ENCODE measurements around the gene GLIPR1L1.
"Not testable (repeated sequence)": the region's sequence is repeated elsewhere in the genome, so short reads cannot be mapped to it uniquely, and the experiment has no call there.

The GLIPR1L1 gene

GRCh38 chr12:75329918-75330826, 4.3 kb upstream of the GLIPR1L1 start, which contains the start of gene CAPS2:
TSS of gene CAPS2 (minus strand) at chr12:75330324. CDS start at chr12:75326498, 3,826 bp downstream.
- Mint-ChIP-seq H3K9me3 (no peaks in the 10 kb centered on the region), H3K4me3 (peak within 1 kb of the TSS; percentile 84), H3K36me3 (no peaks in the 10 kb centered on the region), H3K4me1 (peaks cover 20% of the 10 kb centered on the region), H3K27ac (peak within 1 kb of the TSS; percentile 71), H3K27me3 (peaks cover 9% of the 10 kb centered on the region)
- ATAC-seq = peak; percentile 85

GRCh38 chr12:75337905-75338304, 3.4 kb downstream of the GLIPR1L1 start:
- H3K36me3 Mint-ChIP-seq = no peaks in the 10 kb centered on the region
- H3K4me1 Mint-ChIP-seq = peaks cover 8% of the 10 kb centered on the region
- no peak overlapping the region for H3K27ac Mint-ChIP-seq
- no peak overlapping the region for H3K4me3 Mint-ChIP-seq
- ATAC-seq = no peak
- no peaks in the 10 kb centered on the region for H3K9me3 Mint-ChIP-seq
- H3K27me3 Mint-ChIP-seq = peaks cover 9% of the 10 kb centered on the region

- no peaks in the 10 kb centered on the region for H3K9me3 Mint-ChIP-seq
- no peak overlapping the region for H3K27ac Mint-ChIP-seq
- H3K36me3 Mint-ChIP-seq = no peaks in the 10 kb centered on the region
- H3K4me3 Mint-ChIP-seq = no peak overlapping the region
- H3K27me3 Mint-ChIP-seq = peaks cover 4% of the 10 kb centered on the region
- H3K4me1 Mint-ChIP-seq = no peaks in the 10 kb centered on the region
- ATAC-seq = no peak
These were observed 7.4 kb downstream of the GLIPR1L1 start for GRCh38 chr12:75341873-75342272.

GRCh38 chr12:75345531-75345930, 11.1 kb downstream of the GLIPR1L1 start:
- Mint-ChIP-seq H3K4me1 (no peaks in the 10 kb centered on the region), H3K36me3 (no peaks in the 10 kb centered on the region), H3K4me3 (no peak overlapping the region), H3K9me3 (no peaks in the 10 kb centered on the region), H3K27me3 (peaks cover 8% of the 10 kb centered on the region), H3K27ac (no peak overlapping the region)
- ATAC-seq = no peak

GRCh38 chr12:75346215-75346614, 11.7 kb downstream of the GLIPR1L1 start:
- not testable (repeated sequence) for H3K4me1 Mint-ChIP-seq, ATAC-seq, H3K4me3 Mint-ChIP-seq, H3K27me3 Mint-ChIP-seq, H3K9me3 Mint-ChIP-seq, H3K27ac Mint-ChIP-seq, H3K36me3 Mint-ChIP-seq

GRCh38 chr12:75349946-75350345, 15.5 kb downstream of the GLIPR1L1 start:
- Mint-ChIP-seq H3K36me3 (peaks cover 18% of the 10 kb centered on the region), H3K27ac (no peak overlapping the region), H3K9me3 (peaks cover 7% of the 10 kb centered on the region), H3K4me1 (no peaks in the 10 kb centered on the region), H3K27me3 (peaks cover 8% of the 10 kb centered on the region), H3K4me3 (no peak overlapping the region)
- no peak for ATAC-seq

GRCh38 chr12:75350413-75350812, 15.9 kb downstream of the GLIPR1L1 start:
- Mint-ChIP-seq H3K27ac (no peak overlapping the region), H3K4me1 (no peaks in the 10 kb centered on the region), H3K9me3 (peaks cover 10% of the 10 kb centered on the region), H3K36me3 (peaks cover 21% of the 10 kb centered on the region), H3K4me3 (no peak overlapping the region), H3K27me3 (peaks cover 8% of the 10 kb centered on the region)
- no peak for ATAC-seq

GRCh38 chr12:75354011-75354410, 19.5 kb downstream of the GLIPR1L1 start:
- peaks cover 10% of the 10 kb centered on the region for H3K9me3 Mint-ChIP-seq

GRCh38 chr12:75360920-75361319, 26.4 kb downstream of the GLIPR1L1 start:
- H3K27me3 Mint-ChIP-seq = no peaks in the 10 kb centered on the region
- no peak overlapping the region for H3K4me3 Mint-ChIP-seq
- peaks cover 14% of the 10 kb centered on the region for H3K4me1 Mint-ChIP-seq
- H3K36me3 Mint-ChIP-seq = peaks cover 13% of the 10 kb centered on the region
- no peak for ATAC-seq
- no peak overlapping the region for H3K27ac Mint-ChIP-seq
- H3K9me3 Mint-ChIP-seq = peaks cover 14% of the 10 kb centered on the region

More at GRCh38 chr12:75354011-75354410, 19.5 kb downstream of the GLIPR1L1 start:
- Mint-ChIP-seq H3K27me3 (no peaks in the 10 kb centered on the region), H3K4me1 (no peaks in the 10 kb centered on the region), H3K27ac (no peak overlapping the region), H3K4me3 (no peak overlapping the region), H3K36me3 (peaks cover 21% of the 10 kb centered on the region)
- no peak for ATAC-seq

GRCh38 chr12:75361408-75361807, 26.9 kb downstream of the GLIPR1L1 start:
- ATAC-seq = no peak
- H3K9me3 Mint-ChIP-seq = peaks cover 14% of the 10 kb centered on the region
- H3K4me3 Mint-ChIP-seq = no peak overlapping the region
- H3K4me1 Mint-ChIP-seq = peaks cover 19% of the 10 kb centered on the region
- no peaks in the 10 kb centered on the region for H3K27me3 Mint-ChIP-seq
- no peak overlapping the region for H3K27ac Mint-ChIP-seq
- H3K36me3 Mint-ChIP-seq = peaks cover 13% of the 10 kb centered on the region

- Mint-ChIP-seq H3K27me3 (no peaks in the 10 kb centered on the region), H3K36me3 (peaks cover 11% of the 10 kb centered on the region), H3K27ac (no peak overlapping the region), H3K4me3 (no peak overlapping the region), H3K9me3 (peaks cover 14% of the 10 kb centered on the region), H3K4me1 (peaks cover 25% of the 10 kb centered on the region)
- no peak for ATAC-seq
These were observed 30.4 kb downstream of the GLIPR1L1 start for GRCh38 chr12:75364919-75365318.

GRCh38 chr12:75366629-75367028, 32.2 kb downstream of the GLIPR1L1 start:
- ATAC-seq = no peak
- H3K27me3 Mint-ChIP-seq = no peaks in the 10 kb centered on the region
- peaks cover 13% of the 10 kb centered on the region for H3K4me1 Mint-ChIP-seq
- H3K4me3 Mint-ChIP-seq = no peak overlapping the region
- no peak overlapping the region for H3K27ac Mint-ChIP-seq
- H3K9me3 Mint-ChIP-seq = peaks cover 1% of the 10 kb centered on the region
- no peaks in the 10 kb centered on the region for H3K36me3 Mint-ChIP-seq

- H3K27ac Mint-ChIP-seq = no peak overlapping the region
- H3K4me3 Mint-ChIP-seq = no peak overlapping the region
- ATAC-seq = no peak
- peaks cover 12% of the 10 kb centered on the region for H3K36me3 Mint-ChIP-seq
- no peaks in the 10 kb centered on the region for H3K4me1 Mint-ChIP-seq
- H3K9me3 Mint-ChIP-seq = no peaks in the 10 kb centered on the region
- H3K27me3 Mint-ChIP-seq = no peaks in the 10 kb centered on the region
These were observed 40.5 kb downstream of the GLIPR1L1 start for GRCh38 chr12:75374971-75375370.

GRCh38 chr12:75378354-75378753, 43.9 kb downstream of the GLIPR1L1 start:
- no peaks in the 10 kb centered on the region for H3K27me3 Mint-ChIP-seq
- ATAC-seq = no peak
- no peak overlapping the region for H3K4me3 Mint-ChIP-seq
- H3K36me3 Mint-ChIP-seq = peaks cover 12% of the 10 kb centered on the region
- H3K27ac Mint-ChIP-seq = no peak overlapping the region
- no peaks in the 10 kb centered on the region for H3K4me1 Mint-ChIP-seq
- no peaks in the 10 kb centered on the region for H3K9me3 Mint-ChIP-seq

GRCh38 chr12:75389061-75389460, 54.6 kb downstream of the GLIPR1L1 start:
- Mint-ChIP-seq H3K4me1 (peaks cover 41% of the 10 kb centered on the region), H3K4me3 (no peak overlapping the region), H3K36me3 (peaks cover 5% of the 10 kb centered on the region), H3K9me3 (peaks cover 3% of the 10 kb centered on the region), H3K27me3 (no peaks in the 10 kb centered on the region), H3K27ac (peak overlapping the region; percentile 97)
- ATAC-seq = no peak

GRCh38 chr12:75389706-75390105, 55.2 kb downstream of the GLIPR1L1 start:
- ATAC-seq = no peak
- H3K36me3 Mint-ChIP-seq = peaks cover 5% of the 10 kb centered on the region
- peaks cover 3% of the 10 kb centered on the region for H3K9me3 Mint-ChIP-seq
- H3K4me1 Mint-ChIP-seq = peaks cover 41% of the 10 kb centered on the region
- peak overlapping the region; percentile 97 for H3K27ac Mint-ChIP-seq
- H3K4me3 Mint-ChIP-seq = peak overlapping the region; percentile 83
- no peaks in the 10 kb centered on the region for H3K27me3 Mint-ChIP-seq
